Trophoblast cell (in vitro differentiated cells and primary cell): ENCODE measurements around the gene NLRP5.
A peak's percentile ranks its signal among the peaks of the same experiment; 100 is the strongest.

Experiments
- DNase-seq, 2 donors: peaks; one replicate each; pipeline ENCODE4 v3.0.0-alpha.2; 2016
- H2AFZ ChIP-seq: 2 replicates; pipeline ENCODE4 v1.6.1; 2013; ENCODE audit warnings: low read length, moderate library complexity, mild to moderate bottlenecking; ENCODE audit not compliant: insufficient read depth, poor library complexity
- H2AK5ac ChIP-seq: 2 replicates; pipeline ENCODE4 v1.6.1; 2013; ENCODE audit warnings: mild to moderate bottlenecking, low read length
- H2BK120ac ChIP-seq: 2 replicates; pipeline ENCODE4 v1.6.1; 2013; ENCODE audit warnings: low read length, mild to moderate bottlenecking, moderate library complexity; ENCODE audit not compliant: insufficient read depth, poor library complexity
- H2BK12ac ChIP-seq: 2 replicates; pipeline ENCODE4 v1.6.1; 2013; ENCODE audit warnings: mild to moderate bottlenecking, low read length, moderate library complexity
- H2BK5ac ChIP-seq: 2 replicates; pipeline ENCODE4 v1.6.1; 2013; ENCODE audit warnings: low read length, low read depth, moderate library complexity, mild to moderate bottlenecking; ENCODE audit not compliant: poor library complexity
- H3K14ac ChIP-seq: 2 replicates; pipeline ENCODE4 v1.6.1; 2013; ENCODE audit warnings: mild to moderate bottlenecking, low read length
- H3K18ac ChIP-seq: 2 replicates; pipeline ENCODE4 v1.6.1; 2013; ENCODE audit warnings: mild to moderate bottlenecking, low read length
- H3K23ac ChIP-seq: 2 replicates; pipeline ENCODE4 v1.6.1; 2013; ENCODE audit warnings: low read length
- H3K27ac ChIP-seq: 2 replicates; pipeline ENCODE4 v1.5.1; 2013; ENCODE audit warnings: low read depth, mild to moderate bottlenecking, inconsistent platforms, low read length, moderate library complexity
- H3K27me3 ChIP-seq: 2 replicates; pipeline ENCODE4 v1.6.1; 2013; ENCODE audit warnings: inconsistent platforms, mild to moderate bottlenecking, low read length, moderate library complexity; ENCODE audit not compliant: insufficient read depth
- H3K36me3 ChIP-seq, 2 experiments: 1 replicate in 1 of 2; 2 replicates in 1 of 2; pipeline ENCODE4 v1.6.1; 2013; ENCODE audit warnings: low read length in 2 of 2, mild to moderate bottlenecking in 2 of 2, moderate library complexity in 1 of 2; ENCODE audit not compliant: insufficient read depth in 2 of 2, control insufficient read depth in 1 of 2
- H3K4ac ChIP-seq: 2 replicates; pipeline ENCODE4 v1.6.1; 2013; ENCODE audit warnings: low read depth, mild to moderate bottlenecking, low read length, moderate library complexity
- H3K4me1 ChIP-seq, 2 experiments: 1 replicate in 1 of 2; 2 replicates in 1 of 2; pipeline ENCODE4 v1.6.1; 2013; ENCODE audit warnings: low read length in 2 of 2, mild to moderate bottlenecking in 2 of 2, moderate library complexity in 1 of 2; ENCODE audit not compliant: insufficient read depth in 2 of 2, control insufficient read depth in 1 of 2
- H3K4me2 ChIP-seq: 2 replicates; pipeline ENCODE4 v1.6.1; 2013; ENCODE audit warnings: inconsistent platforms, mild to moderate bottlenecking, low read length, moderate library complexity
- H3K4me3 ChIP-seq: 2 replicates; pipeline ENCODE4 v1.5.1; 2013; ENCODE audit warnings: mild to moderate bottlenecking, low read depth, low read length, inconsistent platforms
- H3K79me1 ChIP-seq: one replicate; pipeline ENCODE4 v1.6.1; 2013; ENCODE audit warnings: low read length
- H3K79me2 ChIP-seq: 2 replicates; pipeline ENCODE4 v1.6.1; 2013; ENCODE audit warnings: low read length, mild to moderate bottlenecking; ENCODE audit not compliant: control insufficient read depth, insufficient read depth, poor library complexity
- H3K9ac ChIP-seq: 2 replicates; pipeline ENCODE4 v1.6.1; 2013; ENCODE audit warnings: mild to moderate bottlenecking, low read length
- H3K9me3 ChIP-seq: 2 replicates; pipeline ENCODE4 v1.6.1; 2013; ENCODE audit warnings: low read depth, mild to moderate bottlenecking, control low read depth, inconsistent platforms, low read length; ENCODE audit not compliant: insufficient read depth
- H4K12ac ChIP-seq: 2 replicates; pipeline ENCODE4 v1.6.1; 2013; ENCODE audit warnings: low read depth, mild to moderate bottlenecking, low read length, moderate library complexity
- H4K8ac ChIP-seq: 2 replicates; pipeline ENCODE4 v1.6.1; 2013; ENCODE audit warnings: low read depth, mild to moderate bottlenecking, low read length, moderate library complexity
- H4K91ac ChIP-seq: one replicate; pipeline ENCODE4 v1.6.1; 2013; ENCODE audit warnings: low read depth, mild to moderate bottlenecking, low read length, moderate library complexity
- WGBS: extraction: QIAGEN DNeasy Blood & Tissue Kit; methylation state at CpG from one replicate; pipeline ENCODE4 v1.1.7; 2013; ENCODE audit warnings: missing lambda C conversion rate; ENCODE audit not compliant: insufficient read length, insufficient coverage; ENCODE audit errors: extremely low coverage; 5-methylcytosine and 5-hydroxymethylcytosine counted together

Gene NLRP5

DNA sequence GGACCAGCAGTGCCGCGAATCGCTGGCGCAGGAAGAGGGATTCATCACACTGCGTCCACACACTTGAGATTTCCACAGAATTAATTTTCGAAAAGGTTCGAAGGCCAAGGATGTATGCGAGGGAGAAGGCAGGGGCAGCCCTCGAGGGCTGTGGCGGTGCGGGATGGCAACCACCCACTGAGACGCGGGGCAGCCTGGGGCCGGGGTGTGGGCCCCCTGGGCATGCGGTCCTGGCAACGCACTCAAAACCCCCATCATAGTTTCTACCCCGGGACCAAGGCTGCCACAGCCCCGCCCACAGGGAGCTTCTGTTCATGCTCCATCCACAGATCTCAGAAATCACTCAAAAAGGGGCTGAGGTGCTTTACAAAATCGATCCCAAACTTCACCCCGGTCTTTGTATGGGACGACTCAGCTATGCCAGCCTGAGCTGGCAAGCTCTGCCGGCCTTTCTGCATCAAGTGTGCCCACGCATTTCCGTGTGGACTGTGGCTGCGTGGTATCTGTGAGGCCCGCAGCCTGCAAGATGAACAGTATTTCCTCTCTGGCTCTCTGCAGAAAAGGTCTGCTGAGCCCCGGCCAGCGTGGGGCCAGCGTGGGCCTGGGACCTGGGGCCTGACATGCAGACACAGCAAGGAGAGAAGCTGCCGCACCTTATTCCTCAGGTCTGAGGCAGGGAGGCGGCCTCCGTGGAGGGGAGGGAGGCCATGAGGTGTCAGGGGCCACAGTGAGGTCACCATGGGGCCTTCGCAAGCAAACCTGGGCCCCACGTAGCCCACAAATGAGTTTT lies 115.4 kb downstream of the NLRP5 start:
- Histone ChIP-seq H4K8ac (no peak overlapping the region), H2BK120ac (no peak overlapping the region), H3K4me3 (no peak overlapping the region), H3K36me3 (peaks cover 63 to 65% of the 10 kb centered on the region in 2 experiments), H2BK12ac (no peak overlapping the region), H3K18ac (no peak overlapping the region), H4K91ac (no peak overlapping the region), H3K9me3 (peaks cover 3% of the 10 kb centered on the region), H3K79me2 (peaks cover 16% of the 10 kb centered on the region), H2BK5ac (no peak overlapping the region), H3K4ac (no peak overlapping the region), H3K4me1 (peaks cover 3 to 5% of the 10 kb centered on the region in 2 experiments), H3K23ac (no peak overlapping the region), H2AFZ (no peak overlapping the region), H2AK5ac (no peak overlapping the region), H3K27ac (no peak overlapping the region), H3K14ac (no peak overlapping the region), H3K9ac (no peak overlapping the region), H3K27me3 (no peaks in the 10 kb centered on the region), H4K12ac (no peak overlapping the region), H3K4me2 (no peak overlapping the region), H3K79me1 (no peaks in the 10 kb centered on the region)
- DNase-seq = no peak
- no CpG with 5 or more reads among the region's 34 CpGs for WGBS

DNA sequence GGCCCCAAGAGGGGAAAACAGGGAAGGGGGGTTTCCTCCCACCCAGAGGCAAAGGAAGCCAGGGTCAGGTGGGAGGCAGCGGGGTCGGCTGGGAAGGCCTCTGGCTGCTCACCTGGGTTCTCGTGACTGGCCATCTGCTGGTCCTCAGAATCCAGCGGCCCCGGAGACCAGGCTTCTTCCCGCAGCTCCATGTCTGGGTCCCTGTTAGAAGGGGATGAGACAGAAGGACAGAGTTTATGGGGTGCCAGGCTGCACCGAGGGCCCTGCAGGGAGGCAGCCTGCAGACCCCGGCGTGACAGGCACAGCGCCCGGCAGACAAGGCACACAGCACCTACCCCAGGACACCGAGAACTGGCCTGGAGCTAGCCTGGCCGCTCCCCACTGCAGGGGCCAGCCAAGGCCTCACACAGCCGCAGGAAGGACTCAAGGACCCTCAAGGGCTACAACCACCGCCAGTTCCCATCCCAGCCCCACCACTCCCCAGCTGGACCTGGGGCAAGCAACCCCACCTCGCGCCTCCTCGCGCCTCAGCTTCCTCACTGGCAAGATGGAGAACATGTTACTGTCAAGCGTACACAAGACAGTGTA lies 116.5 kb downstream of the NLRP5 start:
- Histone ChIP-seq H3K27me3 (no peaks in the 10 kb centered on the region), H3K4me2 (no peak overlapping the region), H4K8ac (no peak overlapping the region), H4K12ac (no peak overlapping the region), H3K27ac (no peak overlapping the region), H2BK120ac (no peak overlapping the region), H3K36me3 (peaks cover 55 to 56% of the 10 kb centered on the region in 2 experiments), H3K4me1 (peaks cover 3 to 5% of the 10 kb centered on the region in 2 experiments), H3K79me1 (no peaks in the 10 kb centered on the region), H2BK12ac (no peak overlapping the region), H2AK5ac (no peak overlapping the region), H3K4me3 (no peak overlapping the region), H4K91ac (no peak overlapping the region), H3K4ac (peak overlapping the region; percentile 38), H3K79me2 (peaks cover 22% of the 10 kb centered on the region), H3K14ac (no peak overlapping the region), H2AFZ (no peak overlapping the region), H3K23ac (no peak overlapping the region), H3K9me3 (peaks cover 3% of the 10 kb centered on the region), H3K9ac (no peak overlapping the region), H2BK5ac (no peak overlapping the region), H3K18ac (no peak overlapping the region)
- WGBS = no CpG with 5 or more reads among the region's 20 CpGs
- DNase-seq = no peak

DNA sequence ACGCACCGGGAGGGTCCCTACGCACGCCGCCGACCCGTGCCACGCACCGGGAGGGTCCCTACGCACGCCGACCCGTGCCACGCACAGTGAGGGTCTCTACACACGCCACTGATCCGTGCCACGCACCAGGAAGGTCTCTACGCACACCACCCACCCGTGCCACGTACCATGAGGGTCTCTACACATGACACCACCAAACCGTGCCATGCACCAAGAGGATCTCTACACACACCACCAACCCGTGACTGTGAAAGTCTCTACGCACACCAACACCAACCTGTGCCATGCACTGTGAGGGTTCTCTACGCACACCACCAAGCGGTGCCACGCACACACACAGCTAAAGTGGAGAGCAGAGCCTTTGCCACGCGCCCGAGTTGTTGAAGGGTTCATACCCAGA lies 117.8 kb downstream of the NLRP5 start:
- no peak overlapping the region for H2AFZ ChIP-seq
- peak overlapping the region; percentile 86 for H3K23ac ChIP-seq
- no peak for DNase-seq
- WGBS = no CpG with 5 or more reads among the region's 29 CpGs
- H3K4me3 ChIP-seq = no peak overlapping the region
- H3K79me2 ChIP-seq = peaks cover 33% of the 10 kb centered on the region
- no peak overlapping the region for H3K14ac ChIP-seq
- H3K9me3 ChIP-seq = peaks cover 3% of the 10 kb centered on the region
- H3K79me1 ChIP-seq = no peaks in the 10 kb centered on the region
- H3K18ac ChIP-seq = no peak overlapping the region
- no peak overlapping the region for H4K91ac ChIP-seq
- no peak overlapping the region for H2AK5ac ChIP-seq
- H4K12ac ChIP-seq = no peak overlapping the region
- H2BK12ac ChIP-seq = no peak overlapping the region
- H3K27me3 ChIP-seq = no peaks in the 10 kb centered on the region
- no peak overlapping the region for H3K27ac ChIP-seq
- peak overlapping the region; percentile 56 for H3K9ac ChIP-seq
- peak overlapping the region; percentile 18 for H3K4ac ChIP-seq
- no peak overlapping the region for H4K8ac ChIP-seq
- H2BK5ac ChIP-seq = no peak overlapping the region
- no peak overlapping the region for H2BK120ac ChIP-seq
- peaks cover 3 to 5% of the 10 kb centered on the region in 2 experiments for H3K4me1 ChIP-seq
- no peak overlapping the region for H3K4me2 ChIP-seq
- H3K36me3 ChIP-seq = peaks cover 49% of the 10 kb centered on the region in 2 experiments

DNA sequence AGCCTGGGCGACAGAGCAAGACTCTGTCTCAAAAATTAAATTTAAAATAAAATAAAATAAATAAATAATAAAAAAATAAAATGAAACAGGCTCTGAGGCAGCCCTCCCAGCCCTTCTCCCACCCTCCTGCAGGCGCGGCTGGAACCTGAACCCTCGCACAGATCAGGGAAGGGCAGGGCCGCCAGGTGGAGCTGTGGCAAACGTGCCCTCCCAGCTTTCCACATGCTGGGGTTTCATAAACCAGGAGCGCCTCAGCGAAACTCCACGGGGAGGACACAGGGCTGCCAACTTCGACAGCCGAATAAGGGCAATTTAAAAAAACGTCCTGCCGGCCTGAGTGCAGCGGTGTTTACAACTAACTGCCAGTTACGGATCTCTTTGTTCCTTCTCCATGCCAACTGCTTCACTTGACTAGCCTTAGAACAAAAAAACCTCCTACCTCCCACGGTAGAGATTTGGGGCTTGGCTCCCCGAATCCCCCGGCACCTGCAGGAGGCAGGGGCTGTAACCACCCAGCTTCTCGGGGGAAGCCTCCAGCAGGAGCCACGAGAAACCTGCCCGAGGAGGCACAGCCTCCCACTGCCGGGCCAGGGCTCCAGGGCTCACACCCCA lies 118.6 kb downstream of the NLRP5 start:
- Histone ChIP-seq H3K79me2 (peaks cover 33% of the 10 kb centered on the region), H3K27ac (no peak overlapping the region), H3K23ac (no peak overlapping the region), H3K14ac (no peak overlapping the region), H3K4ac (peak overlapping the region; percentile 24), H4K12ac (no peak overlapping the region), H3K36me3 (peaks cover 42 to 43% of the 10 kb centered on the region in 2 experiments), H3K4me3 (no peak overlapping the region), H4K91ac (no peak overlapping the region), H2BK120ac (no peak overlapping the region), H3K9ac (no peak overlapping the region), H4K8ac (no peak overlapping the region), H2AFZ (no peak overlapping the region), H2BK5ac (no peak overlapping the region), H2AK5ac (no peak overlapping the region), H3K4me2 (no peak overlapping the region), H3K4me1 (peaks cover 3 to 5% of the 10 kb centered on the region in 2 experiments), H3K79me1 (no peaks in the 10 kb centered on the region), H2BK12ac (no peak overlapping the region), H3K9me3 (peaks cover 3% of the 10 kb centered on the region), H3K18ac (no peak overlapping the region), H3K27me3 (no peaks in the 10 kb centered on the region)
- peak; percentile 30 to 74 for DNase-seq
- no CpG with 5 or more reads among the region's 22 CpGs for WGBS
